ENCODE data around the gene SLC9A5.

DNA sequence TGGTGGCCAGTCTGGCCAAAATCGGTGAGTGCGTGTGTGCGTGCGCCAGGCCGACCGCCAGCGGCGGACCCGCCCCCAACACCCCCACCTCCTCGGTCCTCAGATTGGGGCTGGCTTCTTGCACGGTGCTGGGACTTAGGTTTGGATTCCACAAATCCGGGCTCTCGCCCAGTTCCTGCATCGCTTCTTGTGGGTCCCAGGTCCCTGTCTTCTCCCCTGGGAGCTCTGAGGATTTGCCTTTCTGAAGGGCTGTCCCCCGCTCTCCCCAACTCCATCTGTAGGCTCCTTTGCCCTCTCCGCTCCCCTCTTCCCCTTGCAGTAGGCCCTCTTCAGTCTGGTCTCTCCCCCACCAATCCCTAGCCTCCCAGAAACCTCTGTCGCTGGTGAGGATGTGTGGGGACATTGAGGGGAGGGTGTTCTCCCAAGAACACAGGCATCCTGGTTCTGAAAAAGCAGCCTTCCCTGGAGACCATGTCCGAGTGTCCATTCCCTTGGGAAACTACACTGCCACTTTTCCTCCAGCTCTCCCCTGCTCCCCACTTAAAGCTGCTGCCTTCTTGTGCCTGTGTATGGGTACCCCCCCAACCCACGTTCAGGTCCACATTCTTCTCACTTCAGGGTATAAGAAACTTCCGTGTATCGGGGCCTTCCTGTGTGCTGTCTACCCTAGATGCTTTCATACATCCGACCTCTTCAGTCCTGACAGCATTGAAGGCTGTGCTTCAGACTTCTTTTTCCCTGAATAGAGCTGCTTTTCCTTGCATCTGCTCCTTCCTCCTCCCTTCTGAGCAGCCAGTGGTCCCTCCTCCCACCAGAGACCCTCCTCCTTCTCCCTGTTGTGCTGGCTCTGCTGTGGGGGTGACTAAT lies 632 bp downstream of the SLC9A5 start:
- TF ChIP-seq, protein P1, sequence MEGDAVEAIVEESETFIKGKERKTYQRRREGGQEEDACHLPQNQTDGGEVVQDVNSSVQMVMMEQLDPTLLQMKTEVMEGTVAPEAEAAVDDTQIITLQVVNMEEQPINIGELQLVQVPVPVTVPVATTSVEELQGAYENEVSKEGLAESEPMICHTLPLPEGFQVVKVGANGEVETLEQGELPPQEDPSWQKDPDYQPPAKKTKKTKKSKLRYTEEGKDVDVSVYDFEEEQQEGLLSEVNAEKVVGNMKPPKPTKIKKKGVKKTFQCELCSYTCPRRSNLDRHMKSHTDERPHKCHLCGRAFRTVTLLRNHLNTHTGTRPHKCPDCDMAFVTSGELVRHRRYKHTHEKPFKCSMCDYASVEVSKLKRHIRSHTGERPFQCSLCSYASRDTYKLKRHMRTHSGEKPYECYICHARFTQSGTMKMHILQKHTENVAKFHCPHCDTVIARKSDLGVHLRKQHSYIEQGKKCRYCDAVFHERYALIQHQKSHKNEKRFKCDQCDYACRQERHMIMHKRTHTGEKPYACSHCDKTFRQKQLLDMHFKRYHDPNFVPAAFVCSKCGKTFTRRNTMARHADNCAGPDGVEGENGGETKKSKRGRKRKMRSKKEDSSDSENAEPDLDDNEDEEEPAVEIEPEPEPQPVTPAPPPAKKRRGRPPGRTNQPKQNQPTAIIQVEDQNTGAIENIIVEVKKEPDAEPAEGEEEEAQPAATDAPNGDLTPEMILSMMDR (IDR thresholded peaks at IDR 0.05; ENCODE audit: low read length), result no peak
- no peak for TF ChIP-seq EZH2 (IDR thresholded peaks at IDR 0.05; ENCODE audit: borderline replicate concordance, low read length)
